Measurements from ENCODE around the gene ZSWIM6. TPM values are rescaled to one million over a fixed set of nuclear protein-coding genes. Genes with fewer than 3 reads are reported as not detected.
A peak's percentile ranks its signal among the peaks of the same experiment; 100 is the strongest.

ZSWIM6 gene
- total RNA-seq, 1 donor from 2014 or later, result 40.1 TPM

- TF ChIP-seq, protein P1, sequence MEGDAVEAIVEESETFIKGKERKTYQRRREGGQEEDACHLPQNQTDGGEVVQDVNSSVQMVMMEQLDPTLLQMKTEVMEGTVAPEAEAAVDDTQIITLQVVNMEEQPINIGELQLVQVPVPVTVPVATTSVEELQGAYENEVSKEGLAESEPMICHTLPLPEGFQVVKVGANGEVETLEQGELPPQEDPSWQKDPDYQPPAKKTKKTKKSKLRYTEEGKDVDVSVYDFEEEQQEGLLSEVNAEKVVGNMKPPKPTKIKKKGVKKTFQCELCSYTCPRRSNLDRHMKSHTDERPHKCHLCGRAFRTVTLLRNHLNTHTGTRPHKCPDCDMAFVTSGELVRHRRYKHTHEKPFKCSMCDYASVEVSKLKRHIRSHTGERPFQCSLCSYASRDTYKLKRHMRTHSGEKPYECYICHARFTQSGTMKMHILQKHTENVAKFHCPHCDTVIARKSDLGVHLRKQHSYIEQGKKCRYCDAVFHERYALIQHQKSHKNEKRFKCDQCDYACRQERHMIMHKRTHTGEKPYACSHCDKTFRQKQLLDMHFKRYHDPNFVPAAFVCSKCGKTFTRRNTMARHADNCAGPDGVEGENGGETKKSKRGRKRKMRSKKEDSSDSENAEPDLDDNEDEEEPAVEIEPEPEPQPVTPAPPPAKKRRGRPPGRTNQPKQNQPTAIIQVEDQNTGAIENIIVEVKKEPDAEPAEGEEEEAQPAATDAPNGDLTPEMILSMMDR (IDR thresholded peaks at IDR 0.05; ENCODE audit: insufficient read depth, low read depth, low read length), result no peak
- TF ChIP-seq EZH2 (IDR thresholded peaks at IDR 0.05; ENCODE audit: insufficient read depth, low read length), result no peak
- Histone ChIP-seq H3K9ac (ENCODE audit: low read length) (peak overlapping the region; percentile 82), H4K20me1 (ENCODE audit: insufficient read depth, low read length) (peaks cover 41% of the 10 kb centered on the region), H3K4me1 (ENCODE audit: insufficient read depth, low read length) (peaks cover 34% of the 10 kb centered on the region), H3K4me2 (ENCODE audit: low read length) (no peak overlapping the region), H3K4me3 (ENCODE audit: insufficient read depth, low read depth, low read length) (peak overlapping the region; percentile 63), H3K27me3 (ENCODE audit: insufficient read depth, low read length) (no peaks in the 10 kb centered on the region), H3K36me3 (ENCODE audit: insufficient read depth, low read length) (no peaks in the 10 kb centered on the region), H3K79me2 (ENCODE audit: insufficient read depth, low read length) (peaks cover 47% of the 10 kb centered on the region), H2AFZ (ENCODE audit: low read depth, low read length) (no peak overlapping the region), H3K27ac (ENCODE audit: low read depth, low read length) (peak overlapping the region; percentile 86), H3K9me3 (ENCODE audit: insufficient read depth, low read depth, low read length) (no peaks in the 10 kb centered on the region)
- FAIRE-seq (no peak), DNase-seq (ENCODE audit: low read depth) (no peak)
- Mint-ChIP-seq H3K27ac (ENCODE audit: unreplicated experiment) (no peak overlapping the region), H3K27me3 (ENCODE audit: low read depth, unreplicated experiment) (no peaks in the 10 kb centered on the region), H3K9me3 (ENCODE audit: unreplicated experiment) (no peaks in the 10 kb centered on the region), H3K4me1 (ENCODE audit: low read depth, unreplicated experiment) (peaks cover 42% of the 10 kb centered on the region), H3K36me3 (ENCODE audit: low read depth, unreplicated experiment) (peaks cover 5% of the 10 kb centered on the region), H3K4me3 (ENCODE audit: unreplicated experiment) (peak overlapping the region; percentile 76)
These were observed 296 bp downstream of the ZSWIM6 start for GRCh38 chr5:61332358-61332749.

- H3K9me3 Mint-ChIP-seq (ENCODE audit: unreplicated experiment), result no peaks in the 10 kb centered on the region
- Histone ChIP-seq H3K79me2 (ENCODE audit: insufficient read depth, low read length) (peaks cover 53% of the 10 kb centered on the region), H3K36me3 (ENCODE audit: insufficient read depth, low read length) (no peaks in the 10 kb centered on the region), H3K4me1 (ENCODE audit: insufficient read depth, low read length) (peaks cover 29% of the 10 kb centered on the region), H3K4me3 (ENCODE audit: insufficient read depth, low read depth, low read length) (peak overlapping the region; percentile 85), H3K27ac (ENCODE audit: low read depth, low read length) (peak overlapping the region; percentile 83), H4K20me1 (ENCODE audit: insufficient read depth, low read length) (peaks cover 46% of the 10 kb centered on the region), H2AFZ (ENCODE audit: low read depth, low read length) (no peak overlapping the region), H3K27me3 (ENCODE audit: insufficient read depth, low read length) (no peaks in the 10 kb centered on the region), H3K9me3 (ENCODE audit: insufficient read depth, low read depth, low read length) (no peaks in the 10 kb centered on the region), H3K9ac (ENCODE audit: low read length) (peak overlapping the region; percentile 90), H3K4me2 (ENCODE audit: low read length) (peak overlapping the region; percentile 93)
- DNase-seq (ENCODE audit: low read depth), result peak; percentile 53
- FAIRE-seq, result no peak
- H3K4me1 Mint-ChIP-seq (ENCODE audit: low read depth, unreplicated experiment), result peaks cover 37% of the 10 kb centered on the region
- H3K27me3 Mint-ChIP-seq (ENCODE audit: low read depth, unreplicated experiment), result no peaks in the 10 kb centered on the region
- H3K4me3 Mint-ChIP-seq (ENCODE audit: unreplicated experiment), result peak overlapping the region; percentile 85
- peak overlapping the region; percentile 26 for H3K27ac Mint-ChIP-seq (ENCODE audit: unreplicated experiment)
- H3K36me3 Mint-ChIP-seq (ENCODE audit: low read depth, unreplicated experiment), result peaks cover 5% of the 10 kb centered on the region
- TF ChIP-seq EZH2 (IDR thresholded peaks at IDR 0.05; ENCODE audit: insufficient read depth, low read length), result no peak
- TF ChIP-seq, protein P1 (IDR thresholded peaks at IDR 0.05; ENCODE audit: insufficient read depth, low read depth, low read length), result no peak
These were observed 828 bp downstream of the ZSWIM6 start for GRCh38 chr5:61332851-61333320.

DNA sequence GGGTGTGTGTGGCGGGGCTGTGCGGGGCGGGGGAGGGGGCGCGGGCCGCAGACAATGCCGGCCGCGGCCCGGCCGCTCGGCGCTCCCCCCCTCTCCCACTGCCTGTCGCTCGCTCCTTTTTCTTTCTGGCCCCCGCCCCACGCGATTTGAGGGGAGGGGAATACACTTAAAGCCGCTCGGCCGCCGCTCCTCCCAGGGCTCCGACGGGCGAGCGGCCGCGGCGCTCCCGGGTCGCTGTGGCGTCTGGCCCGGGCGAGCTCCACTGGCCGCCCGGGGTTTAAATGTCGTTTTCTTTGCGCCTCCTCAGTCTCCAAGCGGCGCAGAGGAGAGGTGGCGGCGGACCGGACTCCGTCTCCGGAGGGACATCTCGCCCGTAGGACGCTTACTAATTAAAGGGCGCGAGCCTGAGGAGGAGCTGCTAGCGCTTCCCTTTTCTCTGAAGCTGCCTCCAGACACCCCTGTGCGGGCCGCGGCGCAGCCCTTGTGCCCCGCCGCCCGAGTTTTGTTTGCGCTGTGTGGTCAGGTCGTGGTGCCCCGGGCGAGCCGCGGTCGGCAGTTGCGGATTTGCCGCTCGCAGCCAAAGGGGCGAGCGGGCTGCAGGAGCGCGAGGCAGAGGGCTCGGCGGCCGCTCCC is 1.4 kb downstream of the ZSWIM6 start:
- Mint-ChIP-seq H3K27ac (ENCODE audit: unreplicated experiment) (peak overlapping the region; percentile 47), H3K36me3 (ENCODE audit: low read depth, unreplicated experiment) (peaks cover 5% of the 10 kb centered on the region), H3K9me3 (ENCODE audit: unreplicated experiment) (no peaks in the 10 kb centered on the region), H3K27me3 (ENCODE audit: low read depth, unreplicated experiment) (no peaks in the 10 kb centered on the region), H3K4me3 (ENCODE audit: unreplicated experiment) (peak overlapping the region; percentile 92), H3K4me1 (ENCODE audit: low read depth, unreplicated experiment) (peaks cover 34% of the 10 kb centered on the region)
- peaks cover 58% of the 10 kb centered on the region for H3K79me2 ChIP-seq (ENCODE audit: insufficient read depth, low read length)
- peak overlapping the region; percentile 83 for H3K27ac ChIP-seq (ENCODE audit: low read depth, low read length)
- H3K9ac ChIP-seq (ENCODE audit: low read length), result peak overlapping the region; percentile 90
- H2AFZ ChIP-seq (ENCODE audit: low read depth, low read length), result no peak overlapping the region
- H3K9me3 ChIP-seq (ENCODE audit: insufficient read depth, low read depth, low read length), result no peaks in the 10 kb centered on the region
- peak overlapping the region; percentile 93 for H3K4me2 ChIP-seq (ENCODE audit: low read length)
- no peaks in the 10 kb centered on the region for H3K36me3 ChIP-seq (ENCODE audit: insufficient read depth, low read length)
- peaks cover 23% of the 10 kb centered on the region for H3K4me1 ChIP-seq (ENCODE audit: insufficient read depth, low read length)
- no peak for FAIRE-seq
- H4K20me1 ChIP-seq (ENCODE audit: insufficient read depth, low read length), result peaks cover 52% of the 10 kb centered on the region
- H3K27me3 ChIP-seq (ENCODE audit: insufficient read depth, low read length), result no peaks in the 10 kb centered on the region
- H3K4me3 ChIP-seq (ENCODE audit: insufficient read depth, low read depth, low read length), result peak overlapping the region; percentile 85
- TF ChIP-seq EZH2 (IDR thresholded peaks at IDR 0.05; ENCODE audit: insufficient read depth, low read length), result no peak
- TF ChIP-seq, protein P1 (IDR thresholded peaks at IDR 0.05; ENCODE audit: insufficient read depth, low read depth, low read length), result no peak
- DNase-seq (ENCODE audit: low read depth), result no peak
